Fibroblast of peridontal ligament (primary cell): ENCODE measurements around the gene TYW1B.
"Not testable (repeated sequence)": the region's sequence is repeated elsewhere in the genome, so short reads cannot be mapped to it uniquely, and the experiment has no call there.

Experiments used
- DNase-seq: peaks from one replicate; pipeline ENCODE4 v3.0.0-alpha.2; 2010; ENCODE audit errors: extremely low read depth

The TYW1B gene

DNA sequence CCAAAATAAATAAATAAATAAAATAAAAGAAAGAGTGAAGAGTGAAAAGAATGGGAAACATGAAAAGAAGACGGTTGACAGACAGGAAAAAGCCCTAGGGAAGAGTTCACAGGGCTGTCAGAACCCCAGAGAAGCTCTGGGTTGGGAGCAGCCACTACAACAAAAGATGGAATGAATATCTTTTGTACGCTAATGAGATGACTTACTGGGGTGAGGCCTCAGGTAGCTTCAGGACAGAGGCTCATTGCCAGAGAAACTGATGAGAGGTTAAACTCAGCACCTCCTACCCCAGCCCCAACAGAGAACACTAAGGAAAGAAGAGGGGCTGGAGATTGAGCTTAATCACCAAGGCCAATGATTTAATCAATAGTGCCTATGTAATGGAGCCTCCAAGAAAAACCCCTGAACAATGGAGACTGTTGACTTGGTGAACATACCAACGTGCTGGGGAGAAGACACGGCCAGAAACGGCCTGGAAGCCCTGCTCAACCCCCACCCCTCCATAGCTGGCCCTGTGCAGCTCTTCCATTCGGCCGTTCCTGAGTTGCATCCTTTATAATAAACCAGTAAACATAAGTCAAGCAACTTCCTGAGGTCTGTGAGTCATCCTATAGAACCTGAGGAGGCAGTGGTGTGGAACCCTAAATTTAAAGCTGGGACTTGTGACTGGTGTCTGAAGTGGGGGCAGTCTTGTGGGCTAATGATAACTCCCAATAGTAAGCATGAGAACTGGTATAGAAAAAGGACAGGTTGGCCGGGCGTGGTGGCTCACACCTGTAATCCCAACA, 11.4 kb downstream of the TYW1B start:
- not testable (repeated sequence) for DNase-seq

DNA sequence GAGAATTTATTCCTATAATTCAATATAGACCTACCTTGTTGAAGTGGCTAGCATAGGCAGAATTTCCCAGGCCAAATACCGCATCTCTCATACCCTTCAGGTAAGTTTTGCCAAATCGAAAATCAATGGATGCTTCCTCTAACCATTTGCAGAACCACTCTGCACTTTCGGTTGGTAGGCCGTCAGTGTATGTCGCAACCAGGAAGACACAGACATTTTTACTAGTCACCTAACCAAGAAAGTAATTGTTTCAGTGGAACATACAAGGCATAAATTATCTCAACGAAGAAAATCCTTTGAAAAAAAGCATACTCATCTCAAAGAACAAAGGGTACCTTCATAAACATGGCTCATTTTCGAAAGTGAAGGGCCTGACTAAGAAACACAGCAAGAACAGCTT, 17.6 kb downstream of the TYW1B start:
- not testable (repeated sequence) for DNase-seq

DNA sequence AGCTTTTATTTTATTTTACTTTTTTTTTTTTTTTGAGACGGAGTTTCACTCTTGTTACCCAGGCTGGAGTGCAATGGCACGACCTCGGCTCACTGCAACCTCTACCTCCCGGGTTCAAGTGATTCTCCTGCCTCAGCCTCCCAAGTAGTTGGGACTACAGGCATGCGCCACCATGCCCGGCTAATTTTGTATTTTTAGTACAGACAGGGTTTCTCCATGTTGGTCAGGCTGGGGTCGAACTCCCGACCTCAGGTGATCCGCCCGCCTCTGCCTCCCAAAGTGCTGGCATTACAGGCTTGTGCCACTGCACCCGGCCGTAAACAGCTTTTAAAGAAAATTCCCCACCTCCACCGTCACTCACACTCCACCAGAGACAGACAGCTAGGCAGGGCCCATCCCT, 19.5 kb downstream of the TYW1B start:
- DNase-seq, result not testable (repeated sequence)

DNA sequence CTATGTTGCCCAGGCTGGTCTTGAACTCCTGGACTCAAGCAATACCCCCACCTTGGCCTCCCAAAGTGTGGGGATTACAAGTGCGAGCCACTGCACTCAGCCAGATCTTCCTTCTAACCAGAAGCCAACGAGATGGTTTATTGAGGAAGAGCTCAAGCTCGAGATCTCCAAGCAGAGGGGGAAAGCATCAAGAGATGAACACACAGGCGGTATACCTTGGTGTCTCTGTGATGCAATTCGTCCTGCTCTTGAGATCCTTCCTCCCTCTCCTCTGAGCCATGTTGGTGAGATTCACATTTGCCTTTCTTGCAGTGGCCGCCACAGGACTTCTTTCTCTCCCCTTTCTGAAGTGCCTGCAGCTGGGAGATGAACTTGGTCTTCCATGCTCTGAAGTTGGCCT, 21.1 kb downstream of the TYW1B start:
- DNase-seq, result not testable (repeated sequence)

DNA sequence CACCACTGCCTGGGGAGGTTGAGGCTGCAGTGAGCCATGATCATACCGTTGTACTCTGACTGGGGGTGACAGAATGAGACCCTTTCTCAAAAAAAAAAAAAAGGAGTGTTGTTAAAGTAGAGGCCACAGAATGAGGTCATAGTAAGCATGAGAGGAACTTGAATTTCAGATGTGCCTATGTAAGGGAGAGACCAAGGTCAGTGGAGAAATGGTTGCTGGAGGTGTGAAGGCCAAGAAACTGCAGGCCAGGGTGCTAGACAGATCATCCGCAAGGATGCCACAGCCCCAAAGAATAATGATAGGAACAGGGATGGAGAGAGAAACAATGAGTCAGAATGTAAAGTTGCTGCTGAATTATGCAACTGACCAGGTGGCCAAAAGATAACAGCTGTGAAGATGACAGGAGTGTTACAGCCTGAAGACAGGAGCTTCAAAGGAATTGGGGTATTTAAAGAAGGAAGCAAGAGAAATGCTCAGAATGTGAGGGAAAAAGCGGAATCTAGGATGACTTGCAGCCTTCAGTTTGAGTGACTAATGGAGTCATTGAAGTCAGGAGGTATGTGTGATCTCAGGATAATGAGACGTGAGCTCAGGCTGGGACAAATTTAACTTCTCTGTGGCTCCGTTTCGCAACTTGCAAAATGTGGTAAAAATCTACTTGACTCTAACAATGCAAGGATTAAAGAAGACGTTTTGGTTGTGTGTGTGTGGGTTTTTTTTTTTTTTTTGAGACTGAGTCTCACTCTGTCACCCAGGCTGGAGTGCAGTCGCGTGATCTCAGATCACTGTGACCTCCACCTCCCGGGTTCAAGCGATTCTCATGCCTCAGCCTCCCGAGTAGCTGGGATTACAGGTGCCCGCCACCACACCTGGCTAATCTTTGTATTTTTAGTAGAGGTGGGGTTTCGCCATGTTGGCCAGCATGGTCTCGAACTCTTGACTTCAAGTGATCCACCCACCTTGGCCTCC, 22.2 kb downstream of the TYW1B start:
- DNase-seq, result peak; percentile 40

DNA sequence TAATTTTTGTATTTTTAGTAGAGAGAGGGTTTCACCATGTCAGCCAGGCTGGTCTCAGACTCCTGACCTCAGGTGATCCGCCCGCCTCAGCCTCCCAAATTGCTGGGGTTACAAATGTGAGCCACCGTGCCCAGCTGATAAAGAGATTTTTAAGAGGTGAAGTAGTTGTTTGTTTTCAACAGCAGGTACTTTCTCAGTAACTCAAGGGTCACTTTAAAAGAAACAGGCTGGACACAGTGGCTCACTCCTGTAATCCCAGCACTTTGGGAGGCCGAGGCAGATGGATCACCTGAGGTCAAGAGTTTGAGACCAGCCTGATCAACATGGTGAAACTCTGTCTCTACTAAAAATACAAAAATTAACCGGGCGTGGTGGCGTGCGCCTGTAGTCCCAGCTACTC, 24.2 kb downstream of the TYW1B start:
- DNase-seq, result not testable (repeated sequence)

DNA sequence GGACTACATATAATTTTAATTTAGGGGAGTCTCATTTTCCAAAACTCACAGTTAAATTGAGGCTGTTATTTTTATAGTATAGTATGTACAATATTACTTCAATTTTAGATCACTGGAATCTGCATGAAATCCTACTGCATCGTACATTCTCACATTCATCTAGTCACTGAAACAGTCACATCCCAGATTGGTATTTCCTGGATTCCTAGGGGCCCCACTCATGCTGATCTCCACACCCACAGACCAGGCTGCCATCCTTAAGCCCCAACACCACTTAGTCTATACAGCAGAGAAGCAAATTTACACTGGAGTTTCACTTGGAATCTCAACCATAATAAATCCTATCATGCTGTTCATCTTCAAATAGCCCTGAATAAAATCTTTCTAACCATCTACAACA, 26.4 kb downstream of the TYW1B start:
- peak; percentile 51 for DNase-seq

DNA sequence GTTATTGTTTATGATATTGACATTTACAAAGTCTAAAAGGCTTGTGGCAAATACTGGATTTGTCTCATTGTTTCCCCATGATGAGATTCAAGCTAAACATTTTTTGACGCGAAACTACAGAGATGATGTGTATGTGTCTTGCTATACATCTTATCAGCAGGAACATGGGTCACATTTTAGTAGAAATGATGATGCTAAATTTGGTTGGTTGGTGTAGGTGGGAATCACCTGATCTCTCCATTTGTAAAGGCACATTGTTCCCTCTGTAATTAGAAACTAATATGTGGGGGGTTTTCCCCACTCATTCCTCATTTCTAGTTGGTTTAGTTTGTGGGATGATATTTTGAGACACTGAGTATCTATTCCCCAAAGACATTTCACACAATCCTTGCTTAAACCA, 32.6 kb downstream of the TYW1B start:
- not testable (repeated sequence) for DNase-seq

DNA sequence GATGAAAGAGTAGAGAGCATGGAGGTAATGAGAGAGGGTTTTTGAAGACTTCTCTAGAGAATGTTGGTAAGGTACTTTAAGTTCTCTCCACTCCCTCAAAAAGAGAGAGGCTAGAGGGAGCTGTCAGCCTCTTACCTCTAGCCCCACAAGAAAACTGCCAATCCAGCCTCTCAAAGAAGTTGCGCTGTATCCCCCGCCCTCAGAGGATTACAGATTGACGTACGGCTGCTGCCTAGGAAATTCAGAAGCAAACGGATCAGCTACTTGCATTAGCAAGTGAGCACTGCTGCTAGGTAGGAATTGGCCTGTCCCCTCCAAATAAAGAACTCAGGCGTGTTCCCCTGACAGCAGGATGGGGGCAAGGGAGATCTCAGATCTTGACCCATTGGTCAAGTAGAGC, 34.2 kb downstream of the TYW1B start:
- DNase-seq, result no peak

DNA sequence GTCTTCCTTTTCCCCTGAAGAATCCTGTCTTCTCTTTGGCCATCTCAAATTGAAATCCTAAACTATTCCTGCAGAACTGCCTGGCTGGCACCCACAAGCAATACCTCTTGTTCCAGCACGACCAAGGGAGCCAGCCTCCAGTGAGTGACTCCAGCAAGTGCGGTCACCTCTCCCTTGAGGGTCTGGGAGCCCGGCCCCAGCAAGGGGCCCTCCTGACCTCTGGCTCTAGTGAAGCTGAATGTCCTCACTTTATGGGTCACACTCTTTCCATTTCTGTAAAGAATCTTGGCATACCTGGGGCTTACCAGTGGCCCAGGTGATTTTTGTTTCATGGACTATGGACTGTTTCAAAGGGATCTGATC, 37.3 kb downstream of the TYW1B start:
- not testable (repeated sequence) for DNase-seq

DNA sequence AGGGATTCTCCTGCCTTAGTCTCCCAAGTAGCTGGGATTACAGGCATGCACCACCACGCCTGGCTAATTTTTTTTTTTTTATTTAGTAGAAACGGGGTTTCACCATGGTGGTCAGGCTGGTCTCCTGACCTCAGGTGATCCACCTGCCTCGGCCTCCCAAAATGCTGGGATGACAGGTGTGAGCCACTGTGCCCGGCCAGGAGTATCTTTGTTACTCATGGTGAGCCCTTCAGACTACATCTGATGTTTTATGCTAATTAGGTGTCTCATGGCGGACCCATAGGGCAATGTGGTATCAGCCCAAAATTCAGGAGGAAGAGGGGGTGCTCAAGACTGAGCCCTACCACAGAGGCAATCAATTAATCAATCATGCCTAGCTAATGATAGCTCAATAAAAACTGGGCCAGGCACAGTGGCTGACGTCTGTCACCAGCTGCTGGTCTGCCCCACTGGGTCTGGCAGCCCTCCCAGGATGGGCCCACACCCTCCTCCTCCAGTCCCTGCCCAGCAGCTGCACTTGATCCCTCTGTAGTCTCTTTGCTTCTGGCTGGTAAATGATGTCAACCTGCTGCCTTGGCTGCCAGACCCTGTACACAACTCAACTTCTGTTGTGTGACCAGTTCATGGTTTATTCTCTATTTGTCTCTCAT, 37.8 kb downstream of the TYW1B start:
- not testable (repeated sequence) for DNase-seq

DNA sequence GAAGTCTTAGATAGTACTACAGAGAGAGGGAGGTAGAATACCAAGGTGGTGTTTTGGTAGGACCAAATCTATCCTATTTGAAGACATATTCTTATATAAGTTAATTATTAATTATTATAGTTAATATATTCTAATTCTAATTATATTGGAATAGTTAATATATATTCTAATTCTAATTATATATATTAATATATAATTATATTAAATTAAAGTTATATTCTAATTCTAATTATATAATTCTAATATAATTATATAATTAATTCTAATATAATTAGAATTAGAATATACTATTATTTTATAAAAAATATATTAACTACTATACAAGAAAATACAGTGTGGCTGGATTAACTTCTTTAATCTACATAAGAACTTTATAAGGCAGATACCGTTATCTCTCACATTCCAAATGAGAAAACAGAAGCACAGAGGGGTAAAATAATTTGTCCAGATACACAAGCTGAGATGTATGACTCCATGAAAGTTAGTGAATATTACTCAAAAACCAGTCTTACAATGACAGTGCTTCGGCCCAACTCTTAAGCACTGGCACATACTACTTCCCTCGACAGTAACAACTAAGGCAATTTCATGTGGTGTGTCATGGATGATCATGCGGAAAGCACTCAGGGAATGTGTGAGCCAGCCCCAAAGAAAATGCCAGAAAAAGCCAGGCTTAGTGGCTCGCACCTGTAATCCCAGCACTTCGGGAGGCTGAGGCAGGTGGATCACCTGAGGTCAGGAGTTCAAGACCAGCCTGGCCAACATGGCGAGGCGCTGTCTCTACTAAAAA, 42.6 kb downstream of the TYW1B start:
- DNase-seq, result peak; percentile 49

DNA sequence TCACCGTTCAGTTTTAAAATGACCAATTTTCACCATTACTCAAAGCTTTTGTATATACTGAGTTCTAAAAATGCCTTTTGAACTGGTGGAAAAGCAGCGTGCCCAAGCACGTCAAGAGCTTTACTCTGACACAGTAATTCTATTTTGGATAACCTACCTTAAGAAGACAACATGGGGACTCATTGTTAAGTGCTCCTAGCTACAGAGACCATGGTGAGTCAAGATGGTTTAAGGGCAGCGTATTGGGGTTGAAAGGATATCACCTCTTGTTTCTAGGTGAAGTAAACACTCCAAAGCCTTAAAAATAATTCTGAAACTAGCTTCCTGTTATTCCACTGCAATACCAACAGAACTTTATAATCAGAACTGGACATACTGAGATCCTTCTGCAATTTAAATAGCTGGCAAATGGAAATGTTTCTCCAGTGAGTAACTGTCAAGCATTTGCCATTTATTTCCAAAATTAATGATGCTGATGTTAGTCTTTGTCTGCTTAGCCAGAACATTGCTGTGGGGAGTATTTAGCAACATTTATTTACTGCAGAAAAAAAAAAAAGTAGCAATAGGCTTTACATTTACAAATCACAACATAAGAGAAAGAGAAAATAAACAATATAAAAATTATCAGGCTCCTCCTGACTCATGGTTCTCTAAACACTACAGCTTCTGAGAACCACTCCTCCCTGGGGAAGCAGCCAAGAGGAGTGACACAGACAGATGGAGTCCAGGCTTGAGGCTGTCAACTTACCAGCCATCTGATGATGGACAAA, 44.2 kb downstream of the TYW1B start:
- peak; percentile 72 for DNase-seq

DNA sequence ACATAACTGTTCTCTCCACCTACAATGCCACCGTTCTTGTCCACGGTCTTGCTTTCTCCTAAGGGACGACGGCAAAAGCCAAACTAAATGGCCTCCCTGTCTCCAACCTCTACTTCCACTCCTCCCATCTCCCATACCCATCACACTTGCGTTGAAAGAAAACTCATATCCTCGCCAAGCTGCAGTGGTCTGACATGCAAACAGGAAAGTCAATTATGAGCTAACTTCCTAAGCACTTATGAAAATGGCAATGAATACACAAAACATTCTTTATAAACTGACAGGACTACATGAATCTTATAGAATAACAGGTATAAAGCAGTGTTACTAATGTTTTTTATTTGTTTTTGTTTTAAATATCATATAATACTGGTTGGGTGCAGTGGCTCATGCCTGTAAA, 46.4 kb downstream of the TYW1B start:
- DNase-seq, result no peak

DNA sequence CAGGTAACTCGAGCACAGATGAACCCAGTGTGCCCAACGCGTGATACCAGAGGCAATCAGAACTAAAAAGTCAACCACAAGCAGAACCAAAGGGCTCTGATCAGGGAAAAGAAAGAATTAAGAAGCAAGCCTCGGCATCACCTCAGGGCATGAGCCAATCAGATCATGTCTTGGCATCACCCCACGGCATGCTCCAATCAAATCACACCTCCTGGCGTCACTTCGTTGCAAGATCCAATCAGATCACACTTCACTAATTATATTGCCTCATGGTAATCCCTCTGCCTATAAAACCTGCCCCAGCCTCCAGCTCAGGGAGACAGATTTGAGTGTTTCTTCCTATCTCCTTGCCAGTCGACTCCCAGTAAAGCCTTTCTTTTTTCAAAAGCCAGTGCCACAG, 46.8 kb downstream of the TYW1B start:
- DNase-seq, result no peak

DNA sequence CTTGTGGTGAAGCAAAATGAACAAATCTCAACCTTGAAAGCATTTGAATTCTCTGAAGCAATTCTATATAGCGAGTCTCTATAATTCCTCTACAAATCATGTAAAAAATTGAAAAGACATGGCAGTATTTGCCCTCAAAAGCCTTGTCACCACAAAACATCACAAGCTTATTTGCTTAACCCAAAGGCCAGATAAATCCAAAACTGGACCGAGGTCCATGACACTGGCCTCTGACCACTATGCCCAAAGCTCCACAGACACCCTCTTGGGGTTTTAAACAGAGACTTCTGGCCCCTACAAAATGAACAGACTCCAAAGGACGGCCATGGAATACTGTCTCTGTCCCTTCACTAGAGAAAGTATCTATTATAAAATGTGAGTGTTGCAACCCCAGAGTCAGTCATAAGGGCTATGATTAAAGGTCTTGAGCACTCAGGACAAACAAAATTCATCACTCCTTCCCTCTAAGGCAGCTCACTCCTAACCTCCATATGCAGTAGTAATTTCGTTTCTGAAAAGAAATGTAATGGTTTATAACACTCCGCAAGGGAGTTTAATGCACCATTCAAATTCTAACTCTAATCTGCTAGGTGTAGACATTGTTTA, 47.6 kb downstream of the TYW1B start:
- not testable (repeated sequence) for DNase-seq

DNA sequence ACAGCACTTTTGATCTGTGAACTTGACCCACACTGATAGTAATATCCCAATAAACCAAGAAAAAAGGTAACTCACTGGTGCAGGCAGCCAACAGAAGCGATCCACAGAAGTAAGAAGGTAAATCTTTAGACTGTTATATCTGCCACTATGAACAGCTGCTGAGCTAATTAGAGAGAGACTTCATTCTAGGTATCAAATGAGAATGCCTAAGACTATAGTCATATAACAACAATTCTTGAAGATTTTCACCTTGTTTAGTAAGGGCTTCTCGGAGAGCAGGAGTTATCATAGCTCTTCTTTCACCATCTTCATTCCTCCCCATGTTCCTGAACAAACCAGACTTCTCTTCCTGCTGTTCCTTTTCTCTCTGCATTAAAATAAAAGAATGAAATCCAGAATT, 50.8 kb downstream of the TYW1B start:
- DNase-seq, result not testable (repeated sequence)

DNA sequence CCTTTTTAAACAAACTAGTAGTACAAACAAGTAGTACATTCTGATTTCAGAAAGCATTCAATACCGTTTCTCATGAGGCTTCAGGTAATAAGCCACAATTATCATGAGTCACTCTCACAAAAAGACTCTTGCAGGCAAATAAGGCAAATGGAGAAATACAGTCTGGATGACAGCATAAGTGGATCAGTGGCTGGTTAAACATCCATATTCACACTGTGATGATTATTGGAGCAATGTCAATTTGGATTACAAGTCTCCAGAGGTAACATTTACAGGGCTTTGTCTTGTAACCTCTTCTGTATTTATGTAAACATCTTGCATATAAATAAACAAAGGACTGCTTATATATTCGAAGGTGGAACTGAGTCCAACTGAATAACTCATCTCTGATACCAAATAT, 55.4 kb downstream of the TYW1B start:
- not testable (repeated sequence) for DNase-seq

DNA sequence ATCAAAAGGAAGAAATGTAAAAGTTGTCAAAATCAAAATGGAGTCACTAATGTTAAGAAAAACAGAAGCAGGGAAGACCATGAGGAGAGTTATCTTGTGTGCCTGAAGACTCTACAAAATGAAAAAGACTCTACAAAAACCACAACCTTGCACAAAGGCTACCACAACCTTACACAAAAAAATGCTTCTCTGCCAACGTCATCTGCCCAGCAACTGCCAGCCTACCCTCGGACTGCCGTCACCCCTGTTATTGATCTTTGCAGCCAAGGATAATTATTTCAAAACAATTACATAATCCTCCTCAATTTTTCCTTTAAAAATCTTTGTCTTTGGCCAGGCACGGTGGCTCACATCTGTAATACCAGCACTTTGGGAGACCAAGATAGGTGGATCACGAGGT, 61.0 kb downstream of the TYW1B start:
- not testable (repeated sequence) for DNase-seq

DNA sequence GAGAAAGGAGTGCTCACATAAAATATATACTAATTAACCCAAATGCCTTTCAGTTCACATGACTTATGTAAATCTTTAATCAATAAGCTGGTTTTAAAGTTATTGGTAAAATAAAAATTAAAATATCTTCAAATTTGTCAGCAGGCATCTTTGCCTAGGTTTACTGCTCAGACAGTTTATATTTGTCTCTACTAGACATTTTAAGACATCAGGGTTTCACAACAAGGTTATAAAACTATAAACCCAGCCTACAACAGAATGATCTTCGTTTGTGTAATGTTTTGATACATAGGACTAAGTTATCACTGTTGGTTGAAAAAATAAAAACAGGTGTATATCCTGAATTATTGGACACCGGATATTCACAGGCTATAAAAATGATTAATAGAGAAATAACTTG, 67.4 kb downstream of the TYW1B start:
- no peak for DNase-seq
